NCI-H2081 treated with DMSO at 0.1 percent for 48 hours (cell line): Measurements from ENCODE around the gene MAGI1.
"Not testable (repeated sequence)": the region's sequence is repeated elsewhere in the genome, so short reads cannot be mapped to it uniquely, and the experiment has no call there.

ENCODE experiments used
- DNase-seq: peaks from one replicate; lab custom pipeline; 2025; lab: John Stamatoyannopoulos, UW

Gene MAGI1

DNA sequence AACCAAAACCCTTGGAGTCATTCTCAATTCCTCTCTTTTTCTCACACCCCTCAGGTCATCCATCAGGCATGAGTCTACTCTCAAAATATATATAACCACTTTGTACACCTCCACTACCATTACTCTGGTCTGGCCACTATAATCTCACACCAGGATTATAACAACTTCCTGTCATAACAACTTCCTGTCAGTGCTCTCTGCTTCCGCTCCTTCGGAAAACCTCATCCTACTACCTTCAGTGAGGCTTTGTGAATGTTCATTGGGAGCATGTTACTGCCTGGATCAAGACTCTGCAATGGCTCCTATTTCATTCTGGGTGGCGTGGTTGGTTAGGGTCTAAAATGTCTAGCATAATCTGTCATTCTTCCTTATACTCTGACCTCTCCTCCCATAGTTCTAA is 447.4 kb downstream of the MAGI1 start:
- DNase-seq: no peak

GRCh38 chr3:65588884-65589283 is 449.8 kb downstream of the MAGI1 start:
- no peak for DNase-seq

GRCh38 chr3:65587650-65588439 is 450.9 kb downstream of the MAGI1 start:
- no peak for DNase-seq

DNA sequence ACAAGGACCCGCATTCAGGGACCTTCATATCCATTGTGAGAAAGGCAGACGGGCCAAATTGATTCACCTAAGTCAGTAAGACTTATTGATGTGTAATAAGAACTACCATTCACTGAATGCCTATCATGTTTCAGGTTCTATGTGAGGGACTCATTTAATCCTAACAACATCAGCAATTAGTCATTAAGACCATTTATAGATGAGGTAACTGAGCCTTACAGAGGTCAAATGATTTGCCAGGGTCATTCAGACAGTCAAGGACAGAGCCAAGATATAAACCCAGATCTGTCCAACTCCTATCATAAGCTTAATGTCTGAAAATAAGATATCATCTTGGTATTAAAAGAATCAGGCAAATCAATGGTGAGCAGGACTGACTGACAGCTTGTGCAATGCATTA is 453.8 kb downstream of the MAGI1 start:
- no peak for DNase-seq

DNA sequence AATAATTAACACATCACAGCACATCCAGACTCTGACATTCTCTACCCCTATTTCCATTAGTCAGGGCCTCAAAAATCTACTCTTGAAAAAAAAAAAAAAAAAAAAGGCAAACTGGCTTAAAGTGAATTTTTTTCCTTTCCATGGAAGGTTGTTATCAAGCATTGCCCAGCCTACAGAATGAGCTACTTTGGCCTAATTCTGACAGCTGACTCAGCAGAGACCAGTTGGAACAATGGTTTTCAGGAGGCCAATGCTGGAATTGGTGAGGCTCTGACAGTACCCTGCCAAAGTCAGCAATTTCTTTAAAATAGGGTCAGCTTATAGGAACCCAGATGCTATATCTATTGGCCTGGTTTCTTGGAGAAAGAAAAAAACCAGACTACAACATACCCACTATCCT is 454.7 kb downstream of the MAGI1 start:
- no peak for DNase-seq

DNA sequence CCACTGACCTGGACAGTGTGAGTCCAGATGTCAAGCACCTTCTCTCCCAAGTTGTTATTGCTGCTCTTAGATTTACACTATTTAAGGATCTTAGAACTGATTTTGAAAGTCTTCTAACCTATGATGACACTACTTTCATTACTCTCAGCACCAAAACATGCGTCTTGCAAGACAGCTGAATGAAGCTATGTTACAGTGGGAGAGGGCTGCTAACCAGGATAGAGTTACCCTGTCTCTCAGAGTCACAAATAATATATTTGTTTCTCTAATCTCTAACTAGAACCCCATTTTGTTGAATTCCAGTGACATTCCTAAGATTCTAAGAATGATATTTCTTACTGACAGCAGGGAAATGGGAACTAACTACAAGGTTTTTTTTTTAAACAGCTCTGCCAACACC is 455.5 kb downstream of the MAGI1 start:
- no peak for DNase-seq

GRCh38 chr3:65582012-65582717 is 456.6 kb downstream of the MAGI1 start:
- no peak for DNase-seq

- DNase-seq: no peak
Observed at GRCh38 chr3:65581313-65581712, 457.4 kb downstream of the MAGI1 start.

DNA sequence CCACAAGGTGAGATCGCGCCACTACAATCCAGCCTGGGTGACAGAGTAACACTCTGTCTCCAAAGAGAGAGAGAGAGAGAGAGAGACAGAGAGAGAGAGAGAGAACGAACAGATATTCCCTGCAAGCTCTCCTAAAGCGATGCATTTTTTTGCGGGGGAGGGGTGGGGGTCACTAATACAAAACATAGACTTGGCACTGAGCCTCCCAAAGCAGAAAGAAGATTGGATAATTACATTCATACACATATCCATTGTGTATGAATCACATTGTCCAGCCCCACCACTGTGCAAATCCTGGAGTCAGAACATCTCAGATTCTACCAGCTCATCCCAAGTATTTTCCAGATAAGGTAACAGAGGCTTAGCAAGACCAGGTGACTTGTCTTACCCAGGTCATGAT is 459.9 kb downstream of the MAGI1 start:
- DNase-seq: no peak

- no peak for DNase-seq
Observed at GRCh38 chr3:65577843-65578430, 460.8 kb downstream of the MAGI1 start.

DNA sequence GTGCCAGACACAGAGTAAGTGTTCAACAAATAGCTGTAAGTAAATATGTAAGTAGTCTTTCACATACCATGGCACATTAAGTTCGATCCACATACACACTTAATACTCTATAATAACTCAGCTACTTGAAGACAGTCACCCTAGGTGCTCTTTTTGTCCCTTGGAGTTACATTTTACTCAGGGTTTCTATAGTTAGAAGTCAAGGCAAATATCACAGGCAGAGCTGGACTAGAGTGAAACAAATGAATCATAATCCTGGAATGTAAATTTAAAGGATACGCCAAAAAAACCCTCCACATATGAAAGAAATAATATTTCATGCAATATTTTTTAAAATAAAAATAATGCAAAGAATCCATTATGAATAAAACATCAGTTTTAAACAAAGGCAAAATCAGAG is 461.8 kb downstream of the MAGI1 start:
- no peak for DNase-seq

- no peak for DNase-seq
Observed at GRCh38 chr3:65576228-65576627, 462.5 kb downstream of the MAGI1 start.

- no peak for DNase-seq
Observed at GRCh38 chr3:65575376-65575840, 463.3 kb downstream of the MAGI1 start.

DNA sequence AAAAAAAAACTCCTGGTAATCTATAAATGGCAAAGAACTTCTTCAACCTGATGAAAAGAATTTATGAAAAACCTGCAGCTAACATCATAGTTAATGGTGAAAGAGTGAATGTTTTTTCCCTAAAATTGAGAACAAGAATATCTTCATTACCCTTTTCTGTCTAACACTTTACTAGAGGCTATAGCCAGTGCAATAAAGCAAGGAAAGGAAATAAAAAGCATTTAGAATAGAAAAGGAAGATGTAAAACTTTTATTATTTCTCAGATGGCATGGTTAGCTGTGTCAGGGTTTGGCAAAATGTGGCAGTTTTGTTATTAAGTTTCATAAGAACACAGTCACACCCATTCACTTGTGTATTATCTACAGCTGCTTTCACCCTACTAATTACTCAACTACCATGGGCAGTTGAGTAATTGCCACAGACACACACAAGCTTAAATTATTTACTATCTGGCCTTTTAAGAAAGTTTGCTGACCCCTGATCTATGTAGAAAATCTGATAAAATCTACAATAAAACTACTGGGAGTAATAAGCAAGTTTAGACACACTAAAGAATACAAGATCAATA is 465.1 kb downstream of the MAGI1 start:
- no peak for DNase-seq

- no peak for DNase-seq
Observed at GRCh38 chr3:65572175-65572777, 466.4 kb downstream of the MAGI1 start.

DNA sequence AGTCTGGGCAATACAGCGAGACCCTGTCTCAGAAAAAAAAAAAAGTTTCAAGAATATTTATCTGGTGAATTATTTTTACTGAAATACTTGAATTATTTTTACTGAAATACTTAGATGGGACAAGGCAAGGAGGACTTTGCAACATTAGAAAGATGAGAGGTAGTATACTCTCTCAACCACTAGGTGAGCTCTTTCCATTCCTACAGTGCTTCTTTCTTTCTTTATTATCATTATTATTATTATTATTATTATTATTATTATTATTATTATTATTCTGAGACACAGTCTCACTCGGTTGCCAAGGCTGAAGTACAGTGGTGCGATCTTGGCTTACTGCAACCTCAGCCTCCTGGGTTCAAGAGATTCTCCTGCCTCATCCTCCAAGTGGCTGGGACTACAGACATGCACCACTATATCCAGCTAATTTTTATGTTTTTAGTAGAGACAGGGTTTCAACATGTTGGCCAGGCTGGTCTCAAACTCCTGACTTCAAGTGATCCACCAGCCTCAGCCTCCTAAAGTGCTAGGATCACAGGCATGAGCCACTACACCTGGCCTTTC is 468.8 kb downstream of the MAGI1 start:
- DNase-seq: no peak

DNA sequence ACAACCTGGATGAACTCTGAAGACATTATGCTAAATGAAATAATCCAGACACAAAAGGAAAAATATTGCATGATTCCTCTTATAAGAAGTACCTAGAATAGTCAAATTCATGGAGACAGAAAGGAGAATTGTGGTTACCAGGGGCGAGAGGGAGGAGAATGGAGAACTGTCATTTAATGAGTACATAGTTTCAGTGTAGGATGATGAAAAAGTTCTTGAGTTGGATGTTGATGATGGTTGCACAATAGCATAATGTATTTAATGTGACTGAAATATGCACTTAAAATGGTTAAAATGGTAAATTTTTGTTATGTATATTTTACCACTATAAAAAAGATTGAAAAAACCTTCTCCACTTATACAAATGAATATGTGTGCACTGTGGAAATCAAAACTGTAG is 469.6 kb downstream of the MAGI1 start:
- DNase-seq: no peak

DNA sequence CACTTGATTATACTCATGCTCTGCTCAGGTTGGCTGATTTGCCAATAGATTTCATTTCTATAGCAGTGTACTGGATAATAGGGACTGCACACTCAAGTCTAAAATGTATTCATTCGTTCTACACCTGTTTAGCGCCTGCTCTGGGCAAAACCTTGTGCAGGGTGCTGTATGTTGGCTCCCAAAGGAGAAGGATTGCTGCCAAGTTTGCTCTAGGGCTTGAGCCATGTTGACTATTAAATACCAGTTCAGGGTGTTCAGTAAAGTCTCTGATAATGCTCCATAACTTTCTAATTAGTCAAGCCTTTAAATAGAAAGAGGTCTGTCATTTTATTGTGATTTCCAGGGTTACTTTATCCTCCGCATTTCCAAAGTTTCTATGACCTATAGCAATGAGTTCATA is 470.2 kb downstream of the MAGI1 start:
- DNase-seq: no peak

DNA sequence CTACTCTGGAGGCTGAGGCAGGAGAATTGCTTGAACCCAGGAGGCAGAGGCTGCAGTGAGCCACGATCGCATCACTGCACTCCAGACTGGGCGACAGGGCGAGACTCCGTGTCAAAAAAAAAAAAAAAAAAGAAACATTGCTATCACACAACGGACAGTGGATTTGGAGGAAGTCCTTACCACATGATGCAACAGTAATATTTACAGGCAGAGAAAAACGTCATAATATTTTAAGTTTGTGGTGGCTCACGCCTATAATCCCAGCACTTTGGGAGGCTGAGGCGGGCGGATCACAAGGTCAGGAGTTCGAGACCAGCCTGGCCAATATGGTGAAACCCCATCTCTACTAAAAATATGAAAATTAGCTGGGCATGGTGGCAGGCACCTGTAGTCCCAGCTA is 473.0 kb downstream of the MAGI1 start:
- not testable (repeated sequence) for DNase-seq

- no peak for DNase-seq
Observed at GRCh38 chr3:65564483-65564882, 474.2 kb downstream of the MAGI1 start.

- DNase-seq: no peak
Observed at GRCh38 chr3:65563861-65564260, 474.9 kb downstream of the MAGI1 start.

GRCh38 chr3:65562447-65562846 is 476.3 kb downstream of the MAGI1 start:
- DNase-seq: no peak
